Fibroblast of lung (primary cell): Measurements from ENCODE around the gene UBE2H.
A peak's percentile ranks its signal among the peaks of the same experiment; 100 is the strongest.

Source experiments
- EZH2 ChIP-seq: IDR thresholded peaks from 2 replicates; pipeline ENCODE4 v1.5.1; 2012; ENCODE audit warnings: low read length, control low read depth, mild to moderate bottlenecking; ENCODE audit errors: missing control alignments
- TF ChIP-seq, protein P1 (sequence below), 2 donors: IDR thresholded peaks in 1 of 2; conservative IDR thresholded peaks in 1 of 2; 1 replicate in 1 of 2; 2 replicates in 1 of 2; pipeline ENCODE4 v1.5.1; 2011 to 2012; ENCODE audit warnings: low read length in 2 of 2, control low read depth in 1 of 2, inconsistent platforms in 1 of 2, low read depth in 1 of 2, mild to moderate bottlenecking in 1 of 2

- TF ChIP-seq, protein P1, sequence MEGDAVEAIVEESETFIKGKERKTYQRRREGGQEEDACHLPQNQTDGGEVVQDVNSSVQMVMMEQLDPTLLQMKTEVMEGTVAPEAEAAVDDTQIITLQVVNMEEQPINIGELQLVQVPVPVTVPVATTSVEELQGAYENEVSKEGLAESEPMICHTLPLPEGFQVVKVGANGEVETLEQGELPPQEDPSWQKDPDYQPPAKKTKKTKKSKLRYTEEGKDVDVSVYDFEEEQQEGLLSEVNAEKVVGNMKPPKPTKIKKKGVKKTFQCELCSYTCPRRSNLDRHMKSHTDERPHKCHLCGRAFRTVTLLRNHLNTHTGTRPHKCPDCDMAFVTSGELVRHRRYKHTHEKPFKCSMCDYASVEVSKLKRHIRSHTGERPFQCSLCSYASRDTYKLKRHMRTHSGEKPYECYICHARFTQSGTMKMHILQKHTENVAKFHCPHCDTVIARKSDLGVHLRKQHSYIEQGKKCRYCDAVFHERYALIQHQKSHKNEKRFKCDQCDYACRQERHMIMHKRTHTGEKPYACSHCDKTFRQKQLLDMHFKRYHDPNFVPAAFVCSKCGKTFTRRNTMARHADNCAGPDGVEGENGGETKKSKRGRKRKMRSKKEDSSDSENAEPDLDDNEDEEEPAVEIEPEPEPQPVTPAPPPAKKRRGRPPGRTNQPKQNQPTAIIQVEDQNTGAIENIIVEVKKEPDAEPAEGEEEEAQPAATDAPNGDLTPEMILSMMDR (conservative IDR thresholded peaks at IDR 0.05 in 1 of 2, IDR thresholded peaks at IDR 0.05 in 1 of 2; ENCODE audit: low read depth in 1 of 2, low read length in 2 of 2), result peak; percentile 28 to 46
- no peak for TF ChIP-seq EZH2
These were observed 127.4 kb downstream of the UBE2H start for GRCh38 chr7:129825209-129825970.
